GM12878 (cell line): Measurements from ENCODE around the gene SGMS1. TPM values are rescaled to one million over a fixed set of nuclear protein-coding genes. Genes with fewer than 3 reads are reported as not detected.

Source experiments
- ATF2 ChIP-seq: IDR thresholded peaks from 2 replicates; pipeline ENCODE4 v1.6.1; 2012; ENCODE audit warnings: low read length, inconsistent platforms
- BRCA1 ChIP-seq: IDR thresholded peaks from 2 replicates; pipeline ENCODE4 v1.6.1; 2011; ENCODE audit warnings: low read depth, low read length, improper control_type of control experiment
- DPF2 ChIP-seq: fragments of 450-650 bp; IDR thresholded peaks from 2 replicates; pipeline ENCODE4 v1.6.1; 2017; ENCODE audit warnings: mild to moderate bottlenecking
- EGR1 ChIP-seq, 2 experiments: IDR thresholded peaks; 1 replicate in 1 of 2; 2 replicates in 1 of 2; pipeline ENCODE4 v1.6.1; 2011 to 2012; ENCODE audit warnings: low read depth in 2 of 2, low read length in 2 of 2, borderline replicate concordance in 1 of 2, mild to moderate bottlenecking in 1 of 2, moderate library complexity in 1 of 2
- EP300 ChIP-seq, 2 experiments: fragments of 150-350 bp in 1 of 2; IDR thresholded peaks; 2 replicates each; pipeline ENCODE4 v1.6.1; 2011 to 2012; ENCODE audit warnings: low read depth in 2 of 2, low read length in 2 of 2, borderline replicate concordance in 1 of 2, improper control_type of control experiment in 1 of 2, inconsistent platforms in 1 of 2; ENCODE audit not compliant: control insufficient read depth in 1 of 2
- FOXM1 ChIP-seq: IDR thresholded peaks from 2 replicates; pipeline ENCODE4 v1.6.1; 2012; ENCODE audit warnings: low read depth, mild to moderate bottlenecking, inconsistent platforms, low read length, moderate library complexity
- GABPA ChIP-seq: IDR thresholded peaks from 2 replicates; pipeline ENCODE4 v1.6.1; 2014; ENCODE audit warnings: antibody characterized with exemption, low read depth, mild to moderate bottlenecking, inconsistent platforms
- IKZF2 ChIP-seq, 2 experiments: fragments of 450-650 bp; IDR thresholded peaks; 2 replicates each; pipeline ENCODE4 v1.6.1; 2017; ENCODE audit warnings: mild to moderate bottlenecking in 2 of 2, moderate library complexity in 2 of 2
- IRF4 ChIP-seq: IDR thresholded peaks from 2 replicates; pipeline ENCODE4 v1.6.1; 2011; ENCODE audit warnings: low read depth, low read length
- MEF2A ChIP-seq: IDR thresholded peaks from 2 replicates; pipeline ENCODE4 v1.6.1; 2011; ENCODE audit warnings: low read depth, mild to moderate bottlenecking, low read length, moderate library complexity; ENCODE audit not compliant: insufficient read depth
- MEF2B ChIP-seq: fragments of 450-650 bp; IDR thresholded peaks from 2 replicates; pipeline ENCODE4 v1.6.1; 2018; ENCODE audit warnings: mild to moderate bottlenecking, moderate library complexity; ENCODE audit not compliant: partially characterized antibody, poor library complexity, severe bottlenecking
- MTA2 ChIP-seq: fragments of 450-650 bp; IDR thresholded peaks from 2 replicates; pipeline ENCODE4 v1.6.1; 2016; ENCODE audit warnings: low read depth, mild to moderate bottlenecking, moderate library complexity
- MTA3 ChIP-seq: IDR thresholded peaks from 2 replicates; pipeline ENCODE4 v1.6.1; 2012; ENCODE audit warnings: low read length, inconsistent platforms, borderline replicate concordance
- MYC ChIP-seq: IDR thresholded peaks from 2 replicates; pipeline ENCODE4 v1.6.1; 2011; ENCODE audit warnings: mild to moderate bottlenecking, low read length, moderate library complexity, inconsistent platforms; ENCODE audit not compliant: insufficient read depth, insufficient replicate concordance, insufficient read length, severe bottlenecking
- NFIC ChIP-seq: IDR thresholded peaks from 2 replicates; pipeline ENCODE4 v1.6.1; 2012; ENCODE audit warnings: low read depth, mild to moderate bottlenecking, inconsistent platforms, low read length, moderate library complexity
- RELA ChIP-seq: fragments of 450-650 bp; IDR thresholded peaks from 2 replicates; pipeline ENCODE4 v1.8.0; 2014; ENCODE audit warnings: borderline replicate concordance; ENCODE audit not compliant: partially characterized antibody
- SMAD1 ChIP-seq: fragments of 450-650 bp; IDR thresholded peaks from 2 replicates; pipeline ENCODE4 v1.6.1; 2018; ENCODE audit warnings: mild to moderate bottlenecking, low read depth; ENCODE audit not compliant: partially characterized antibody
- SP1 ChIP-seq: IDR thresholded peaks from one replicate; pipeline ENCODE4 v1.6.1; 2011; ENCODE audit warnings: low read depth, low read length
- SRF ChIP-seq, 2 experiments: IDR thresholded peaks; 2 replicates each; pipeline ENCODE4 v1.6.1; 2011; ENCODE audit warnings: low read depth in 2 of 2, low read length in 2 of 2, mild to moderate bottlenecking in 1 of 2, moderate library complexity in 1 of 2
- SUZ12 ChIP-seq: fragments of 200-600 bp; sonication (generic); IDR thresholded peaks from one replicate; pipeline ENCODE4 v1.6.1; 2018; ENCODE audit warnings: antibody characterized with exemption, mild to moderate bottlenecking; ENCODE audit not compliant: unreplicated experiment
- TAF1 ChIP-seq: IDR thresholded peaks from 2 replicates; pipeline ENCODE4 v1.6.1; 2011; ENCODE audit warnings: mild to moderate bottlenecking, low read depth, low read length, borderline replicate concordance
- TCF7 ChIP-seq: IDR thresholded peaks from 2 replicates; pipeline ENCODE4 v1.6.1; 2014; ENCODE audit warnings: antibody characterized with exemption, borderline replicate concordance
- ZNF24 ChIP-seq: fragments of 450-650 bp; IDR thresholded peaks from 2 replicates; pipeline ENCODE4 v1.6.1; 2017; ENCODE audit warnings: antibody characterized with exemption, mild to moderate bottlenecking
- ZNF384 ChIP-seq: IDR thresholded peaks from 2 replicates; pipeline ENCODE4 v1.6.1; 2012; ENCODE audit warnings: low read depth, mild to moderate bottlenecking, low read length, improper control_type of control experiment, borderline replicate concordance
- ZNF592 ChIP-seq: fragments of 450-650 bp; IDR thresholded peaks from 2 replicates; pipeline ENCODE4 v1.6.1; 2017; ENCODE audit warnings: mild to moderate bottlenecking, moderate library complexity
- polyA plus RNA-seq, 11 experiments: library from polyadenylated mRNA; depleted of rRNA in 4 of 11; unstranded in 6 of 11; stranded (reverse) in 5 of 11; fragments of >200 nt; fragmentation: Nextera tagmentation in 4 of 11; fragmentation: Illumina TruSeq in 1 of 11; extraction: Ambion mirVana in 4 of 11; extraction: Trizol in 1 of 11; gene quantifications; 1 replicate in 1 of 11; 2 replicates in 10 of 11; pipeline versions ENCODE4 v1.2.1 to v1.2.3, GENCODE V29; 2011 to 2016; ENCODE audit warnings: inconsistent platforms in 2 of 11, missing spikeins in 2 of 11, low read depth in 1 of 11
- total RNA-seq, 4 experiments: library from RNA; depleted of rRNA in 3 of 4; stranded (reverse); fragments of >200 nt in 3 of 4; fragmentation: Illumina TruSeq in 1 of 4; extraction: Trizol in 1 of 4; gene quantifications; 2 replicates each; pipeline versions ENCODE4 v1.2.1 to v1.2.3, GENCODE V29; 2013 to 2021

Gene SGMS1
- total and polyA plus RNA-seq, 10 of the 15 experiments (the other 5 are each of a cell fraction or from before 2014, with no cell fraction given) = 1.4 to 14.5 (median 4.9) TPM

GRCh38 chr10:50511492-50512213, 112.1 kb downstream of the SGMS1 start (continued):
- peak; percentile 79 for TF ChIP-seq ATF2
- TF ChIP-seq EP300 (IDR thresholded peaks at IDR 0.05; ENCODE audit: borderline replicate concordance in 1 of 2, control insufficient read depth in 1 of 2, low read depth in 2 of 2, low read length in 2 of 2) = peak in 1 of 2 experiments; percentile 24; a peak in 2 of 4 replicates
- TF ChIP-seq SUZ12 = no peak
- no peak for TF ChIP-seq TAF1
- no peak for TF ChIP-seq RELA
- no peak for TF ChIP-seq ZNF592
- TF ChIP-seq IRF4 = peak; percentile 55; the same call in 1 of the 2 replicates
- peak; percentile 47; the same call in 1 of the 2 replicates for TF ChIP-seq MTA2
- peak; percentile 14 for TF ChIP-seq SP1
- no peak for TF ChIP-seq SMAD1
- TF ChIP-seq EGR1 (IDR thresholded peaks at IDR 0.05; ENCODE audit: borderline replicate concordance in 1 of 2, low read depth in 2 of 2, low read length in 2 of 2) = 0 out of 3 replicates have a peak, but pooled peaks of 1 of the 2 experiments have one; percentile 37
- TF ChIP-seq BRCA1 = no peak
- TF ChIP-seq MEF2A = peak; percentile 58; the same call in 1 of the 2 replicates
- peak in 1 of 2 experiments; percentile 42; a peak in 1 of 4 replicates for TF ChIP-seq SRF (IDR thresholded peaks at IDR 0.05; ENCODE audit: low read depth in 2 of 2, low read length in 2 of 2)
- no peak for TF ChIP-seq FOXM1
- TF ChIP-seq TCF7 = no peak
- peak; percentile 58 to 65; a peak in 3 of 4 replicates for TF ChIP-seq IKZF2 (IDR thresholded peaks at IDR 0.05)
- no peak for TF ChIP-seq ZNF384
- TF ChIP-seq MTA3 = no peak
- no peak for TF ChIP-seq MYC
- TF ChIP-seq NFIC = 0 out of 2 replicates have a peak, but pooled peaks have one; percentile 53
- peak; percentile 24 for TF ChIP-seq MEF2B
- no peak for TF ChIP-seq ZNF24
- TF ChIP-seq DPF2 = peak; percentile 47; the same call in 1 of the 2 replicates
- no peak for TF ChIP-seq GABPA
